Activated CD4-positive, alpha-beta T cell treated with anti-CD3 and anti-CD28 coated beads, Interleukin-2, amount 50 U/mL, for 1 hour (primary cell): ENCODE measurements around the gene TSNAX.
A peak's percentile ranks its signal among the peaks of the same experiment; 100 is the strongest.
"Not testable (repeated sequence)": the region's sequence is repeated elsewhere in the genome, so short reads cannot be mapped to it uniquely, and the experiment has no call there.

Experiments used
- DNase-seq: peaks from one replicate; pipeline ENCODE4 v3.0.0-alpha.2; 2020

Gene TSNAX

DNA sequence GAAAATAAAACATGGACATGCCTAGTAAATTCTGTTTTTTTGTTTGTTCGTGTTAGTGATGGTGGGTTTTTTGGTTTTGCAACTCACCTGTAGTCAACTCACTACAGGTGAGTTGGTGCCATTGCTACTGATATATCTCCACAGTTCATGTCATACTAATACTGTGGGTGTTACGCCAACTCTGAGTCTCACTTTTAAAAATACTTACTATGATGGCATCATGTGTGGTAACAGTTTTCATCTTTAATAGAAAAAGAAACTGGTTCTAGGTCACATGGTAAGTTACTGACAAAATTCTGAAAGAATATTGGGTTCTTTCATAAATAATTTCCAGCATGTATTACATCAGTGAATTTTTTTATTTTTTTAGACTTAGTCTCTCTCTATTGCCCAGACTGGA, 38.0 kb downstream of the TSNAX start:
- no peak for DNase-seq

DNA sequence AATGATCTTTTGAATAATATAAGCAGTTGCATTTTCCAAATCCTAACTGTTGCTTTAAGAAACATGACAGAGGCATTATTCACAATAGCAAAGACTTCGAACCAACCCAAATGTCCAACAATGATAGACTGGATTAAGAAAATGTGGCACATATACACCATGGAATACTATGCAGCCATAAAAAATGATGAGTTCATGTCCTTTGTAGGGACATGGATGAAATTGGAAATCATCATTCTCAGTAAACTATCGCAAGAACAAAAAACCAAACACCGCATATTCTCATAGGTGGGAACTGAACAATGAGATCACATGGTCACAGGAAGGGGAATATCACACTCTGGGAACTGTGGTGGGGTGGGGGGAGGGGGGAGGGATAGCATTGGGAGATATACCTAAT, 41.8 kb downstream of the TSNAX start:
- not testable (repeated sequence) for DNase-seq

DNA sequence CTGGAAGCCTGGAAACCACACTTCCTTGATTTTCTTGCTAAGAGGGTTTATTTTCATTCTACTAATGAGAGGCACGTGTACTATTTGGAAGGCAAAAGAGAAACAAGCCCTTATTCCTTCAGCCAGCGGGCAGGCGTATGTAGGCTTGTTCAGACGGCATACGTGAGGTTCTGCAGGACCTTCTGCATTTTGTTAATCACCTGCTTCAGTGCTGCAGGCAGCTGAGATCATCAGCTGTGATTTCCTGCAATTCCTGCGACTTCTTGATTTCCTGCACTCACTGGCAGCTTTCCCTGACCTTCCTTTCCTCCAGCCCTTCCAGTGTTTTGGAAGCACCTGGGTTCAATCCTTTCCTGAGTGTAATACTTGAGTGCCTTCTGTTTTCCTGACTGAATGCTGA, 43.4 kb downstream of the TSNAX start:
- DNase-seq = no peak

DNA sequence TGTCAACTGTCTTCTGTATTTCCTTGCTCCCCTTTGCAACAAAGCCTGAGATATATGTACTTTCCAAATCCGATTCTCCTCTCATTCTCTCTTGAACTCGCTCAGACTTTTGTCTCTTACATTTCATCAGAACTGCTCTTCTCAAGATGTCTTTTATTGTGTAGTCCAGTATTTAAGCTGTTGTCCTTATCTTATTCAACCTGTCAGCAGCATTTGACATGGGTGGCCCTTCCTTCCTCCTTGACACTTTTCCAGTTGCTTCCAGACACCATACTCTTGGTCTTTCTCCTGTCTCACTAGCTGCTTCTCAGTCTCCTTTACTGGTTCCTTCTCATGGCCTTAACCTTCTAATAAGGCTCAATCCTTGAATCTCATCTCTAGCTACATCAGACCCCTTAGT, 47.0 kb downstream of the TSNAX start:
- no peak for DNase-seq

DNA sequence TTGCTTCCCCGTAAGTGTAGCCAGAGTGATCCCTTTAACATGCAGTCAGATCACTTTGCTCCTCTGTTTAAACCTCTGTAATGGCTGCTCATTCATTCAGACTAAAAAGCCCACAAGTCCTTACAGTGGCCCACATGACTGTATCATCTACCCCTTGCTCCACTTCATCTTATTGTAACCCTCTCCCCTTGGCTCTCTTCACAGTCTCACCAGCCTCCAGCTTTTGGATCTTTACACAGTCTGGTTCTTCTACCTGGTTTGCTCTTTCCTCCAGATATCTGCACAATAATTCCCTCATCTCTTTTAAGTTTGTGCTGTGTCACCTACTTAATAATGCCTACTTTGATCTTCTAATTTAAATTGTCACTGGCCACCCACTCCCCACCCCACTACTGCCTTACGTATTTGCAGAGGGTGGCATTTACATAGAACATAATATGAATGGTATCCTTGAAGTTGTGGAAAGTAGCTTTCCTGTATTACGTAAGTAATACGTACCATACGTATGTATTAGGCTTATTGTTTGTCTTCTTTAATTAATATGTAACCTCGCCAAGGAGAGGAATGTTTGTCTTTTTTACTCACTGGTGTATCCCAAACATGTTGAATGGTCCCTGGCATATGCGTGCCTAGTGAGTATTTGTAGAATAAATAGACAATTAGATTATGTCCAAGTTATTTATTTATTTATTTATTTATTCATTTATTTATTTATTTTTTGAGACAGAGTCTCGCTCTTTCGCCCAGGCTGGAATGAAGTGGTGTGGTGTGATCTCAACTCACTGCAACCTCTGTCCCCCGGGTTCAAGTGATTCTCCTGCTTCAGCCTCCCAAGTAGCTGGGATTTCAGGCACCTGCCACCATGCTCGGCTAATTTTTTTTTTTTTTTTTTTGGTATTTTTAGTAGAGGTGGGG, 48.6 kb downstream of the TSNAX start:
- DNase-seq = no peak

DNA sequence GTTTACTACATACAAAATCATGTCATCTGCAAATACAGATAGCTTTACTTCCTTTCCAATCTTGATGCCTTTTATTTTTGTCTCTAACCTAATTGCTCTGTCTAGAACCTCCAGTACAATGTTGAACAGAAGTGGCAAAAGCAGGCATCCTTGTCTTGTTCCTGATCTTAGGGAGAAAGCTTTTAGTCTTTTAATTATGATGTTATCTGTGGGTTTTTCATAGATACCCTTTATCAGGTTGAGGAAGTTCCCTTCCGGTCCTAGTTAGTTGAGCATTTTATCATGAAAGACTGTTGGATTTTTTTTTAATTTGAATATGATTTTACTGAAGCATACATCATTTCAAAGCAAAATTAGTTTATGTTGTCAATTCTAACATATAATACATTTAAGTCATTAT, 52.4 kb downstream of the TSNAX start:
- no peak for DNase-seq

DNA sequence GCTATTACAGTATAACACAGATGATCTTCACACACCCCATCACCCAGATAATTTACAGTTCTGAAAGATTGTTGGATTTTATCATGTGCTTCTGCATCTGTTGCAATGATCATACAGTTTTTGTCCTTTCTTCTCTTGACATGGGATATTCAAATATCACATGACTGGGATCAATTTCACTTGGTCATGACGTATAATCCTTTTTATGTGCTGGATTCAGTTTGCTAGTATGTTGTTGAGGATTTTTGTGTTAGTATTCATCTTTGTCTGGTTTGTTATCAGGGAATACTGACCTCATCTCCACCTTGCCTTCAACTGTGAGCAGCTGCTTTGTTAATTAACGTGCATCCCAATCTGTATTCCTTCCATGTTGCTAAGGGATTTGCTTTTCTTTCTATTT, 53.4 kb downstream of the TSNAX start:
- DNase-seq = no peak

DNA sequence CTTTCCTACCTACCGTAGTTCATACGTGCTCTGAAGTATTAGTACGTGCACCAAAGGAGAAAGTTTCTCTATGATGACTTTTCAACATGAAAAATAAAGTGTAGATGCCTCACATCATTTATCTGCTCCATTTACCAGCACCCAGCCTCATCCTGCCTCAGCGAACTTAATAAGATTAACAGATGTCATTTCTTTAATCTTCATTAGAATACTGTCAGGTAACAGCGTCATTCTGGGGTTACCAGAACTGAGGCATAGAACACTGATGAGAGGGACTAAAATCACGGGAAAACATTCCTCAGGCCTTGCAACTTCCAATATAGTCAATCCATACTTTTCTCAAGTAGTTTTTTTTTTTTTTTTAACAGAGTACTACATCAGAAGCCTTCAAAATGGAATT, 54.9 kb downstream of the TSNAX start:
- no peak for DNase-seq

DNA sequence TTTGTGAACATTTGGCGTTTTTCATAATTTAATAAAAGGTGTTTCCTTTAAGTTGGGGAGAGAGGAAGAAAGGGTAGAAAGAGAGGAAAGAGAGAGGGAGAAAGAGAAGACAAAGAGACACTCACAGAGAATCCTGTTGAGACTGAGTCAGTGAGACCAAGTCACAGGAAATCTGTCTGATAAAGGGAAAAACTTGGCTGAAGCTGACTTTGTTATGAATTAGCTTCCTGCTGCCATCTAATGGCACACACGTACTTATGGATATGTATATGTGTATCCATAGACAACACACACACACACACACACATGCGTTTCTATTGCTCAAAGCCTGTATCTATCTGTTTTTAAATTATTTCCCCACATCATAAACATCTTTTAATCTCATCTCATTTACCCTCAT, 55.6 kb downstream of the TSNAX start:
- DNase-seq = no peak

DNA sequence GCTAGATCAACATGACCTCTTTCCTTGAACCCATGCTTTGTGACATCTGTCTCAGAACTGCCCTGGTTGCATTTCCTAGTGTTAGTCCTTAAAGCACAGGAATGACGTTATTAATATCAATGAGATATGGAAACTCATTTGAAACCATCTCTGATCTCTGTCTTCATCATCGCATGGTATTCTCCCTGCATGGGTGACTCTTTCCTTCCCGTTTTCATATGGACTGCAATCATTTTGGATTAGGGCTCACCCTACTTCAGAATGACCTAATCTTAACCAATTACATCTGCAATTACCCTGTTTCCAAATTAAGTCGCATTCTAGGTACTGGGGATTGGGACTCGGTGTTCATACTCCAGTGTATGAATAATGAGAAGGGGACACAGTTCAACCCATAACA, 56.5 kb downstream of the TSNAX start:
- DNase-seq = no peak

DNA sequence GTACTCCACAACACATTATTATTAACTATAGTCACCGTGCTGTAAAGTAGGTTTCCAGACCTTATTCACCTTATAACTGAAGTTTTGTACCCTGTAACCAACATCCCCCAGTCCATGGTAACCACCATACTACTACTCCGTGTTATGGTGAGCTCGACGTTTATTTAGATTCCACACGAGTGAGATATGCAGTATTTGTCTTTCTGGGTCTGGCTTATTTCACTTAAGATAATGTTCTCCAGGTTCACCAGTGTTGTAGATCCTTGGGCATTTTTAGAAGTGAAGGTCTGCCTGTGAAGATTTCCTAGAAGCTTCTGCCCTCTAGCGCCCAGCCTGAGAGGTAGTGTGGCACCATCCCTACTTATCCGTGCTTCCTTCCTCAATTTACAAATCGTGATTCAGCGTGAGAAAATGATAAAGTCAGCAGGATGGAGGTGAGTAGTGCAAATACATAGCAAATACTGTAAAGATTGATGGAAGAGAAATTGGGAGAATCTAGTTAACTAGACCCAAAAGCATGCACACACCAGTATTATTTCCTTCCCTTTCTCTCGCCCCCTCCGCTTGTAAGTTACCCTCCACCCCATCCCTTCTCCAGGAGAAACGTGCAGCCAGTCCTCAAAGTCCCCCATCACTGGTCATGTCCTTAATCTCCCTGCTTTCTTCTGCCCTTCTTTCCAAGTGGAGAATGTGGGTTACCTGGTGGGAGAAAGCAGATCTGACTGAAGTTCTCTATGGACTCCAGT, 62.2 kb downstream of the TSNAX start:
- peak; percentile 24 for DNase-seq

DNA sequence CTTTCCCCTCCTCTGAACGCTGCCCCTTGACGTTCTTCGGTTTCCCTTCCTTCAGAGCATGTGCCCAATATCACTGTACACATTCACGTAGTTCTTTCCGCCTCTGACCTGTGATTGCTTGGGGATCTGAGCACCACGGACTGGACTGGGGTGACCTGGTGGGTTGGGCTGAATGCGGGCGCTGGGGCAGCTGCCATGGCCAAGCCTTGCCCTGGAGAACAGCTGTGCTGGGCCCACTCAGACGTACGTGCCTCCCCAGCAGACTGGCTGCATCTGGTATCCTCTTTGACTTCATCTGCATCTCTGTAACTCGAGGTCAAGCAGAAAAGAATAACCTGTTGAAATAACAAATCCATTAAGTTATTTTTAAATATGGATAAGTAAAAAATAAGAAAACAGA, 63.0 kb downstream of the TSNAX start:
- DNase-seq = no peak

DNA sequence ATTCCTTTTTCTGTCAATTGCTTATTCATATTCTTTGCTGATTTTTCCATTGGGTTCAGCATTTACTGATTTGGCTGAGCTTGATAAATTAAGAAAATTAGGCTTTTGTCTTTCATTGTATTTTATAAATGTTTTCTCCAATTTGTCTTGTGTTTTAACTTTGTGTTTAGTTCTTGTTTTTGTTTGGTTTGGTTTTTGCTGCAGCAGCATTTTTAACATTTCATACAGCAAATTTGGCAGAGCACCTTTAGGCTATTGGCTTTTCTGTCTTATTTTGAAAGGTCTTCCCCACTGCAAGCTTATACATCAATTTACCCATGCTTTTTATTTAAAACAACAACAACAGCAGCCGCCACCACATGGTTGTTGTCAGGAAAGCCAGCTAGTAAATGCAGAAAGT, 64.3 kb downstream of the TSNAX start:
- DNase-seq = no peak

DNA sequence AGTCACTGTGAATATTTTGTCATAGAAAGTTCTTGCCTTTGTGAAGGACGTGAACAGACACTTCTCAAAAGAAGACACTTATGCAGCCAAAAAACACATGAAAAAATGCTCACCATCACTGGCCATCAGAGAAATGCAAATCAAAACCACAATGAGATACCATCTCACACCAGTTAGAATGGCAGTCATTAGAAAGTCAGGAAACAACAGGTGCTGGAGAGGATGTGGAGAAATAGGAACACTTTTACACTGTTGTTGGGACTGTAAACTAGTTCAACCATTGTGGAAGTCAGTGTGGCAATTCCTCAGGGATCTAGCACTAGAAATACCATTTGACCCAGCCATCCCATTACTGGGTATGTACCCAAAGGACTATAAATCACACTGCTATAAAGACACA, 64.8 kb downstream of the TSNAX start:
- not testable (repeated sequence) for DNase-seq

DNA sequence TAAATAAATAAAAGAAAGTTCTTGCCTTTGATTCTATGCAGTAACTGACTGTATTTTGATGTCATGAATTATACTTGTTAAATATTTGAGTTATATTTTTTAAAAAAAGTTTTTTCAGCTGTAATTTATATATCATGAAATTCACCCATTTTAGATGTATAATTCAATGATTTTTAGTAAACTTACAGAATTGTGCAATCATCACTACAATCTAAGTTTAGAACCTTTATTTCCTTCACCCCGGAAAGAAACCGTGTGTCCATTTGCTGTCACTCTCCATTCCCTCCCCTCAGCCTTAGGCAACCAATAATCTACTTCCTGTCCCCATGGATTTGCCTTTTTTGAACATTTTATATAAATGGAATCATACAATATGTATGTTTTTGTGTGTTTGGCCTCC, 65.7 kb downstream of the TSNAX start:
- DNase-seq = no peak

DNA sequence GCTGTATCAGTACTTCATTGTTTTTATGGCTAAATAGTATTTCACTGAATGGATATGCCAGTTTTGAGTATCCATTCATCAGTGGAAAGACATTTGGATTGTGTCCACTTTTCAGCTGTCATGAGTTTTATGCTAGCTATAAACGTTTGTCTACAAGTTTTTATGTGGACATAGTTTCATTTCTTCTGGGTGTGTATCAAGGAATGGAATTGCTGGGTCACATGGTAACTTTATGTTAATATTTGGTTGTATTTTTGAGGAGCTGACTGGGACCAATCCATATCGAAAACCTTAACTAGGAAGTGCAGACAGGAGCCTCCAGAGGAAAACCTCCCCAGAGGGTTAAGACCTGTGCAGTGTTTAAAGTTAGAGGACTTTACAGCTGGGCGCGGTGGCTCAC, 66.3 kb downstream of the TSNAX start:
- no peak for DNase-seq

DNA sequence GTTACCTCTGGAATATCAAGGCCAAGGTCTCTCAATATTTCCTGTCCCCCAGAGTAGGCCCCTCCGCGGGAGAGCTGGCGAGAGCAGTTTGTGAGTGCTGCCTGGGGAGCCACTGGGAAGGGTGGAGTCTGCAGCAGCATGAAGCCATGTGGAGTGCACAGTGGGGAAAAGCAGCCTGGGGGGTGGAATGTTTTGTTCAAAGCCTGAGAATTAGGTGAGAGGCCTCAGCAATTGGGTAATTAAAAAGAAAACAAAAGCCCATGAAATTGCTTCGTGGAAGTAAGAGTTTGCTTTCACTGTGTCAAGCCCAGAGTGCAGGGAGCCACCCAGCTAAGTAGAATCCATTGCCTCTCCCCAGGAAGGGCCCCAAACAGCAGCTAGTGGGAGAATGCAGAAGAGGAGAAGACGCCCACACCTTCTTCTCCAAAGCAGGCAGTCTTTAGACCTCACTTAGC, 67.9 kb downstream of the TSNAX start:
- no peak for DNase-seq

DNA sequence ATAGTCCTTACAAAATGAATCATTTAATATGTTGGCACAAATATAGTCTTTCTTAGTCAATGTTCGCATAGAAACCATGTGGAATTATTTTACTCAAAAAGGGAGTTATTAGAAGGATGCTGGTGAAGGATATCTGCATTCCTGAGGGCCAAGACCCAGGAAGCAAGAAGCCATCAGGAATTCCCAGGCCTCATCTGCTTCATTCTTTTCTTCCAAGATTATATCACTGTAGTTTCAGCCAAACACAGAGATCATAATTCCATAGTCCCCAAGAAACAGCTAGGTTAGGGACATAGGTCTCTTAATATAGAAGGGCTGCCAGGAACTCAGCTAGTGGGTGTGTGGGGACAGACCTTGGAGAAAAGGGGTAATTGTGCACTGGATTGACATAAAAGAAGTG, 69.5 kb downstream of the TSNAX start:
- no peak for DNase-seq

DNA sequence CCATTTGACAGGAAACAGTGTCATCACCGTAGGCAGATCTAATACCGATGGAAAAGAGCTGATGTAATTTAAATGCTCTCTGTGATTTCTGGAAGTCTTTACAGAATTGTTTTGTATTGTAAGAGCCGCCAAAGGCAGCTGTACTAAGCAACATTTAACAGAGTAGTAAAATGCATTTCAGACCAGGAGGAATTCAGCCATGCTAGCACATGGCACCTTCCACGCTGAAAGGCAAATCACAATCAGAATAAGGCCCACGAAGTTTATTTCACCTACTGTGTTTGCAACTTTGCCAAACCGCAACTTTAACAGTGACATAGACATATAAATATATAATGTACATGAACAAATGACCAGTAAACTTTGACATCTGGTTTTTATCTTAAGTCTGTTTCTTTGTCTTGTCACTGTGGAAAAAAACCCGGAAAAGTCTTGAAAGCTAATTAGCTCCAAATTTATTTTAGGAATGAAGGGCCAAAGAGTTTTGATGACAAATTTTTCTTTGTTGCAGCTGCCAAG, 72.0 kb downstream of the TSNAX start:
- no peak for DNase-seq

DNA sequence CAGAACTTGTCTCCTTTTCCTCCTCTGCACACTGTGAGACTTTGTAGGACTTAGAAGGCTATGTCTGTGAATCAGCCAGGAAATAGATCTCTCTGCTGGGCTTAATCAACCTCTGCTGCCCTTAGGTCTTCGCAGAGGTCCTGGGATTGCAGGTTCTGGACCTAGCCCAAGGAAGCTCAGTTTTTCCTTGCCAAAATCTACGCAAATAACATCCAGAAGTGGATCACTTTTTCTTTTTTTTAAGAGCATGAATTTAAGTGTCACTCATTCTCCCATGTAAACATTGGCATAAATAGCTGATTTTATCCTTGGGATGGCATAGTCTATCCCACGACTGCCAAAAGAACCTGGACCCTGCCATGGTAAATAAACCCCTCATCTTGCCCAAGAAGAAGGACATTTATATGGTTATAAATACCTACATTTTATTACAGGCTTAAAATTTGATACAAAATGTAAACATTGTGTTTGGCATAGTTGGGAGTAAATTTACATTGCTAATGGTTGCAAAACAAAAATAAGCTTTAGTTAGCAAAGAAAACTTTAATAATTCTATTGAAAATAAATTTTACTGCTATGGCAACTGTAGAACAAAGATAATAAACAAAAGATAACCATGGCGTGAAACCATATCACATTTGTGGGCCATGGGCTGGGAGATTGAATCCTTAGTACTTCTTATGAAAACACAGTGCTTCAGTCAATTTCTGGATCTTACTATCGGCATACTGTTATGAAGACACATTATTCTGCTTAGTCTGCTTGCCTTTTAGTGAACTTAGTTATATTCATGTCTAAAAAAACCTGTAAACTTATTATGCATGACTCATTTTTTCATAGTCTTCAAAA, 73.6 kb downstream of the TSNAX start:
- no peak for DNase-seq

DNA sequence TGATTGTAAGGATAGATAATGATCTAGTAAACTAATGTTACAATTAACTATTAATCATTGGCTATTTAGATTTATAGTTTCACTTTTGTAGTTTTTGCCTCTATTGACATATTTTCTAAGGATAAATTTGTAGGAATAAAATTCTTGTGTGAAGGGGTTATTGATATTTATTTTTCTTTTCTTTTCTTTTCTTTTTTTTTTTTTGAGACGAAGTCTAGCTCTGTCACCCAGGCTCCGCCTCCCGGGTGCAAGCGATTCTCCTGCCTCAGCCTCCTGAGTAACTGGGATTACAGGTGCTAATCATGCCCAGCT, 74.2 kb downstream of the TSNAX start:
- no peak for DNase-seq

DNA sequence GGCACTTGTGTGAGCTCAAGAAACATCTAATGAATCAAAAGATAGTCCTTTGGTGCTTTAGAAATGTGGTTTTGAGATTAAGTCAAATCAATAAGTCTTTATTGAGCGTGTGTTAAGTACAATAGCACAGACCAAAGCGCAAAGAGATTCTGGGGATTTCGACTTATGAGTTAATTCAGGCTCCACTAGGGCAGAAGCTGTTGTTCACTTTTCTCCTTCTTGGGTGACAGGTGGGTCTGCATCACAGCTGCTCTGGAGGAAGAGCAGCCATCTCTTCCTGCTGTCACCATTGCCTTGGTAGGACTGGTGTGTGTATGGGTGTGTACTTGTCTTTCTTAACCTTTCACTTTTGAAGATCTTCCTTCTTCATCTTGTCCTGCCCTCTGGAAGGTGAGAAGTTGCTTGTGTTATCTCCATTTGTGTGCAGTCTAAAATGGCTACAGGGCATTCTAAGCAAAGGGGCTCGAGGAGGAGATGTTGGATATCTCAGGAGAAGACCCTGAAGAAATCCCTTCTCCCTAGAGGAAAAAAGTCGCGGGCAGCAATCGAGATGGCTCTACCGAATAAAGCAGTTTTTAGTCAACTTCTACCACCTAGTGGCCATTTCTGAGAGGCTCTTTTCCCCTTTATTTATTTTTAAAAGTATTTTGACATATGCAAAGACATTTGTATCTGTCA, 75.3 kb downstream of the TSNAX start:
- DNase-seq = no peak

DNA sequence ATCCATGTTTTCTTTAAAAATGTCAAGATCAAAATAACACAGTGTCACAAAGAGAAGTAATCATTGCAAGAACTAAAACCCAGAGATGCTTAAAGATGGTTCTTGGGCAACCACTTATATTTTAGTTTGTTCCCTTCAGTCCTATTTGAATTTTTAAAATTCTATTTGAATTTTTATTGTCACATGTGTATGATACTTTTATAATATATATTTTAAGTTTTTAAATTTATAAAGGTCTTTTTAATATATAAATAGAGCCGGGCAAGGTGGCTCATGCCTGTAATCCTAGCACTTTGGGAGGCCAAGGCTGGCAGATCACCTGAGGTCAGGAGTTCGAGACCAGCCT, 75.8 kb downstream of the TSNAX start:
- no peak for DNase-seq
